Endothelial cell of umbilical vein (primary cell): Measurements from ENCODE around the gene RASAL1. TPM values are rescaled to one million over a fixed set of nuclear protein-coding genes. Genes with fewer than 3 reads are reported as not detected.

Source experiments
- BruUV-seq: library from RNA; stranded (reverse); fragments of 400-500 nt; replicated peaks from 2 replicates; lab custom pipeline; 2021; lab: Mats Ljungman, UMichigan
- CTCF ChIA-PET: fragments of 300-600, 350-600 bp; sonication (Branson Sonifier 250); formaldehyde crosslinking; loops from one replicate; lab custom pipeline; 2021; ENCODE audit warnings: antibody characterized with exemption, inconsistent platforms; lab: Charles Lee
- POLR2A ChIA-PET: fragments of 300-600, 350-600 bp; sonication (Branson Sonifier 250); formaldehyde crosslinking; loops from one replicate; lab custom pipeline; 2021; ENCODE audit warnings: antibody characterized with exemption, inconsistent platforms; lab: Charles Lee
- DNase-seq: peaks from one replicate; pipeline ENCODE4 v3.0.0-alpha.2; 2011; ENCODE audit warnings: low read depth, low spot score
- FAIRE-seq: peaks from 2 replicates; lab custom pipeline; 2011; peaks lifted over from hg19 to GRCh38; lab: Jason Lieb, UNC
- H2AFZ ChIP-seq: 2 replicates; pipeline ENCODE4 v1.6.0; 2012; ENCODE audit warnings: low read depth, low read length, control low read depth, inconsistent platforms
- H3K27ac ChIP-seq: 2 replicates; pipeline ENCODE4 v1.5.1; 2011; ENCODE audit warnings: low read depth, mild to moderate bottlenecking, control low read depth, low read length, moderate library complexity; ENCODE audit not compliant: insufficient read depth
- H3K27me3 ChIP-seq, 2 experiments: 2 replicates each; pipeline versions ENCODE4 v1.6.0 to v1.6.1; 2011; ENCODE audit warnings: low read length in 2 of 2, mixed read lengths in 1 of 2; ENCODE audit not compliant: control insufficient read depth in 2 of 2, insufficient read depth in 2 of 2
- H3K36me3 ChIP-seq, 2 experiments: 2 replicates in 1 of 2; 3 replicates in 1 of 2; pipeline ENCODE4 v1.5.1; 2011; ENCODE audit warnings: low read length in 2 of 2, mild to moderate bottlenecking in 1 of 2, moderate library complexity in 1 of 2; ENCODE audit not compliant: control insufficient read depth in 2 of 2, insufficient read depth in 2 of 2; ENCODE audit errors: extremely low read depth in 1 of 2
- H3K4me1 ChIP-seq: 3 replicates; pipeline ENCODE4 v1.5.1; 2011; ENCODE audit warnings: mild to moderate bottlenecking, low read length; ENCODE audit not compliant: control insufficient read depth, insufficient read depth; ENCODE audit errors: extremely low read depth
- H3K4me2 ChIP-seq: 2 replicates; pipeline ENCODE4 v1.6.1; 2011; ENCODE audit warnings: low read length, control low read depth, mixed read lengths; ENCODE audit not compliant: insufficient read depth
- H3K4me3 ChIP-seq, 3 experiments: fragments of 200-600 bp in 1 of 3; sonication (generic), shearing (Covaris generic) in 1 of 3; replicated peaks in 1 of 3; 2 replicates each; pipeline ENCODE4 v1.5.1; 2011 to 2016; ENCODE audit warnings: control low read depth in 3 of 3, low read length in 3 of 3, mild to moderate bottlenecking in 2 of 3, inconsistent platforms in 1 of 3, low read depth in 1 of 3, moderate library complexity in 1 of 3; ENCODE audit not compliant: insufficient read depth in 1 of 3
- H3K79me2 ChIP-seq: 2 replicates; pipeline ENCODE4 v1.6.0; 2012; ENCODE audit warnings: low read length, inconsistent platforms; ENCODE audit not compliant: control insufficient read depth, insufficient read depth
- H3K9ac ChIP-seq: replicated peaks from 2 replicates; pipeline ENCODE3; 2011; ENCODE audit warnings: low read length, control low read depth; ENCODE audit not compliant: insufficient read depth; ENCODE audit errors: extremely low read depth
- H3K9me1 ChIP-seq: replicated peaks from 3 replicates; pipeline ENCODE4 v1.6.0; 2011; ENCODE audit warnings: mild to moderate bottlenecking, low read length; ENCODE audit not compliant: control insufficient read depth, insufficient read depth; ENCODE audit errors: extremely low read depth
- H3K9me3 ChIP-seq: replicated peaks from 2 replicates; pipeline ENCODE4 v1.5.1; 2012; ENCODE audit warnings: low read length, inconsistent platforms; ENCODE audit not compliant: control insufficient read depth, insufficient read depth
- H4K20me1 ChIP-seq: replicated peaks from 2 replicates; pipeline ENCODE3; 2011; ENCODE audit warnings: mild to moderate bottlenecking, low read length; ENCODE audit not compliant: control insufficient read depth, insufficient read depth; ENCODE audit errors: extremely low read depth
- EZH2 ChIP-seq: IDR thresholded peaks from 2 replicates; pipeline ENCODE4 v1.6.1; 2012; ENCODE audit warnings: borderline replicate concordance, low read depth, mild to moderate bottlenecking, moderate library complexity, low read length, inconsistent platforms; ENCODE audit not compliant: severe bottlenecking
- FOS ChIP-seq: IDR thresholded peaks from 2 replicates; pipeline ENCODE4 v1.6.1; 2011; ENCODE audit warnings: mild to moderate bottlenecking, low read length, moderate library complexity, borderline replicate concordance; ENCODE audit not compliant: insufficient read depth
- GATA2 ChIP-seq: IDR thresholded peaks from 2 replicates; pipeline ENCODE4 v1.7.0; 2011; ENCODE audit warnings: low read depth, mild to moderate bottlenecking, moderate library complexity, mixed read lengths, low read length; ENCODE audit not compliant: insufficient read length, insufficient read depth
- JUN ChIP-seq: IDR thresholded peaks from 2 replicates; pipeline ENCODE4 v1.6.1; 2011; ENCODE audit warnings: borderline replicate concordance, low read depth; ENCODE audit not compliant: insufficient read length, insufficient read depth
- MYC ChIP-seq: IDR thresholded peaks from one replicate; pipeline ENCODE4 v1.6.1; 2011; ENCODE audit warnings: mild to moderate bottlenecking, low read depth, low read length
- POLR2A ChIP-seq: IDR thresholded peaks from 2 replicates; pipeline ENCODE4 v1.6.1; 2012; ENCODE audit warnings: low read depth, mild to moderate bottlenecking, control low read depth, low read length
- POLR2AphosphoS5 ChIP-seq: IDR thresholded peaks from 2 replicates; pipeline ENCODE4 v1.6.1; 2012; ENCODE audit warnings: low read depth, mild to moderate bottlenecking, control low read depth, low read length, moderate library complexity; ENCODE audit not compliant: insufficient read depth
- dilution Hi-C: fragments of 300-500 bp; cut with MboI; formaldehyde crosslinking; loops from one replicate; pipeline ENCODE4 v1.15.0; 2019; ENCODE audit warnings: low sequenced_read_pairs; ENCODE audit not compliant: extremely low pct_ligation_motif_present
- intact Hi-C: fragments of 100-400 bp; cut with micrococcal nuclease; formaldehyde crosslinking; loops from one replicate; pipeline ENCODE4 v1.10.0; 2022
- polyA plus RNA-seq, 4 experiments: library from polyadenylated mRNA; depleted of rRNA in 3 of 4; stranded (reverse) in 3 of 4; unstranded in 1 of 4; fragments of >200 nt; gene quantifications; 2 replicates each; pipeline versions ENCODE4 v1.2.1 to v1.2.3, GENCODE V29; 2011 to 2012; ENCODE audit warnings: missing spikeins in 1 of 4
- total RNA-seq: library from RNA; stranded (reverse); gene quantifications from 2 replicates; pipeline ENCODE4 v1.2.3, GENCODE V29; 2021
- TF ChIP-seq, protein P1 (sequence below): IDR thresholded peaks from 2 replicates; pipeline ENCODE4 v1.6.1; 2011; ENCODE audit not compliant: insufficient read depth, insufficient read length
- TF ChIP-seq, protein P2 (sequence below), 2 donors: IDR thresholded peaks; 1 replicate in 1 of 2; 2 replicates in 1 of 2; pipeline ENCODE4 v1.5.1; 2011; ENCODE audit warnings: low read length in 2 of 2, mild to moderate bottlenecking in 2 of 2, moderate library complexity in 2 of 2, control low read depth in 1 of 2, inconsistent platforms in 1 of 2, low read depth in 1 of 2; ENCODE audit not compliant: insufficient read depth in 1 of 2; ENCODE audit errors: extremely low read depth in 1 of 2

Gene RASAL1
- total and polyA plus RNA-seq, 2 donors (not counting 3 experiments of a cell fraction or from before 2014, with no cell fraction given) = not detected

DNA sequence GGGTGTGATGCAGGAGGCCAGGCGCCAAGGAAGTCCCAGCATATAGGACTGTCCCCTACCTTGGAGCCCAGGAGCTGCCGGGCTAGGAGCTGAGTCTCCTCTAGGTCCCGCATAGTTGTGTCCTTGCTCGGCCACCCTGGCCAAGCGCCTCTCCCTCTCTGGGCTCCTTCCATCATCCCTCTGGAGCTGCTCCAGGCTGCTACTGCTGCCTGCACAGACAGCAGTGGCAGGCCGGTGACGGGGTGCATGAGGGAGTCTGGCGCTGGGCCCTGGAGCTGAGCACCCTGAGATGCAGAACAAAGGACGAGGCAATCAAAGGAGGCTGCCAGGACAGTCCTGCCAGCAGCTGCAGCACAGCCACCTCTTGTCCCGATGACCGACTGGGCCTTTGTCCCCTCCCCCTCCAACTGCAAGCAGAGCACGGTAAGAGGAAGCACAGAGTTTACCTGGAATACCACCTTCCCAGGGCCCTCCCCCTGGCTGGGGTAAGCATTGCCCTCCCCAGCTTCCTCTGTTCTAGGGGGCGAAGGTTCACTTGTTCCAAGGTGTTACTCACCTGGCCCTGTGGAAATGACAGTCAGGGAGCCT lies 68.7 kb downstream of the RASAL1 start:
- dilution Hi-C loops = no loop called here
- CTCF ChIA-PET = interaction anchor here (1.4 to 2.2 kb wide), 2 partner anchors 31 to 74 kb away, joined by 3 to 8 read pairs; no protein-coding TSS in a partner anchor

More for the DNA sequence above, 68.7 kb downstream of the RASAL1 start:
- no peak overlapping the region for H3K4me3 ChIP-seq
- FAIRE-seq (no peak), DNase-seq (no peak)
- intact Hi-C loops = no loop called here
- H3K9me1 ChIP-seq = no peaks in the 10 kb centered on the region
- no peaks in the 10 kb centered on the region for H3K9me3 ChIP-seq
- H3K27me3 ChIP-seq = no peaks in the 10 kb centered on the region
- H3K36me3 ChIP-seq = no peaks in the 10 kb centered on the region
- TF ChIP-seq, protein P1, sequence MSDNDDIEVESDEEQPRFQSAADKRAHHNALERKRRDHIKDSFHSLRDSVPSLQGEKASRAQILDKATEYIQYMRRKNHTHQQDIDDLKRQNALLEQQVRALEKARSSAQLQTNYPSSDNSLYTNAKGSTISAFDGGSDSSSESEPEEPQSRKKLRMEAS = no peak
- TF ChIP-seq GATA2 (no peak), POLR2A (no peak), EZH2 (no peak), POLR2AphosphoS5 (no peak), FOS (no peak), JUN (no peak), MYC (no peak)
- TF ChIP-seq, protein P2, sequence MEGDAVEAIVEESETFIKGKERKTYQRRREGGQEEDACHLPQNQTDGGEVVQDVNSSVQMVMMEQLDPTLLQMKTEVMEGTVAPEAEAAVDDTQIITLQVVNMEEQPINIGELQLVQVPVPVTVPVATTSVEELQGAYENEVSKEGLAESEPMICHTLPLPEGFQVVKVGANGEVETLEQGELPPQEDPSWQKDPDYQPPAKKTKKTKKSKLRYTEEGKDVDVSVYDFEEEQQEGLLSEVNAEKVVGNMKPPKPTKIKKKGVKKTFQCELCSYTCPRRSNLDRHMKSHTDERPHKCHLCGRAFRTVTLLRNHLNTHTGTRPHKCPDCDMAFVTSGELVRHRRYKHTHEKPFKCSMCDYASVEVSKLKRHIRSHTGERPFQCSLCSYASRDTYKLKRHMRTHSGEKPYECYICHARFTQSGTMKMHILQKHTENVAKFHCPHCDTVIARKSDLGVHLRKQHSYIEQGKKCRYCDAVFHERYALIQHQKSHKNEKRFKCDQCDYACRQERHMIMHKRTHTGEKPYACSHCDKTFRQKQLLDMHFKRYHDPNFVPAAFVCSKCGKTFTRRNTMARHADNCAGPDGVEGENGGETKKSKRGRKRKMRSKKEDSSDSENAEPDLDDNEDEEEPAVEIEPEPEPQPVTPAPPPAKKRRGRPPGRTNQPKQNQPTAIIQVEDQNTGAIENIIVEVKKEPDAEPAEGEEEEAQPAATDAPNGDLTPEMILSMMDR (IDR thresholded peaks at IDR 0.05; ENCODE audit: extremely low read depth in 1 of 2, insufficient read depth in 1 of 2, low read depth in 1 of 2, low read length in 2 of 2) = no peak
- H3K27ac ChIP-seq = no peak overlapping the region
- H3K4me2 ChIP-seq = no peak overlapping the region
- H3K9ac ChIP-seq = no peak overlapping the region
- no peaks in the 10 kb centered on the region for H3K79me2 ChIP-seq
- POLR2A ChIA-PET = no interaction called here
- no peaks in the 10 kb centered on the region for H3K4me1 ChIP-seq
- H4K20me1 ChIP-seq = no peaks in the 10 kb centered on the region
- no peak overlapping the region for H2AFZ ChIP-seq
- no TSS peak for BruUV-seq
